Stomach smooth muscle (tissue), 2 donors: Measurements from ENCODE around the gene MRNIP.

Experiments
- H3K27ac ChIP-seq: one replicate; pipeline ENCODE4 v1.7.0; 2013; ENCODE audit warnings: mild to moderate bottlenecking, low read length, inconsistent platforms
- H3K27me3 ChIP-seq, 2 donors: one replicate each; pipeline ENCODE4 v1.7.0; 2013; ENCODE audit warnings: low read length in 2 of 2; ENCODE audit not compliant: insufficient read depth in 2 of 2, control insufficient read depth in 1 of 2
- H3K36me3 ChIP-seq, 2 donors: one replicate each; pipeline ENCODE4 v1.7.0; 2013; ENCODE audit warnings: low read length in 2 of 2; ENCODE audit not compliant: control insufficient read depth in 2 of 2, insufficient read depth in 2 of 2
- H3K4me1 ChIP-seq: one replicate; pipeline ENCODE4 v1.7.0; 2013; ENCODE audit warnings: low read length; ENCODE audit not compliant: control insufficient read depth, insufficient read depth
- H3K4me3 ChIP-seq, 2 donors: one replicate each; pipeline ENCODE4 v1.7.0; 2013; ENCODE audit warnings: low read length in 2 of 2
- H3K9ac ChIP-seq, 2 donors: one replicate each; pipeline ENCODE4 v1.7.0; 2013; ENCODE audit warnings: low read length in 2 of 2, mild to moderate bottlenecking in 1 of 2
- H3K9me3 ChIP-seq, 2 donors: one replicate each; pipeline ENCODE4 v1.7.0; 2013; ENCODE audit warnings: low read length in 2 of 2; ENCODE audit not compliant: control insufficient read depth in 2 of 2
- donor health status: healthy.
- donor health status: Pancreatic carcinoma.

MRNIP gene

DNA sequence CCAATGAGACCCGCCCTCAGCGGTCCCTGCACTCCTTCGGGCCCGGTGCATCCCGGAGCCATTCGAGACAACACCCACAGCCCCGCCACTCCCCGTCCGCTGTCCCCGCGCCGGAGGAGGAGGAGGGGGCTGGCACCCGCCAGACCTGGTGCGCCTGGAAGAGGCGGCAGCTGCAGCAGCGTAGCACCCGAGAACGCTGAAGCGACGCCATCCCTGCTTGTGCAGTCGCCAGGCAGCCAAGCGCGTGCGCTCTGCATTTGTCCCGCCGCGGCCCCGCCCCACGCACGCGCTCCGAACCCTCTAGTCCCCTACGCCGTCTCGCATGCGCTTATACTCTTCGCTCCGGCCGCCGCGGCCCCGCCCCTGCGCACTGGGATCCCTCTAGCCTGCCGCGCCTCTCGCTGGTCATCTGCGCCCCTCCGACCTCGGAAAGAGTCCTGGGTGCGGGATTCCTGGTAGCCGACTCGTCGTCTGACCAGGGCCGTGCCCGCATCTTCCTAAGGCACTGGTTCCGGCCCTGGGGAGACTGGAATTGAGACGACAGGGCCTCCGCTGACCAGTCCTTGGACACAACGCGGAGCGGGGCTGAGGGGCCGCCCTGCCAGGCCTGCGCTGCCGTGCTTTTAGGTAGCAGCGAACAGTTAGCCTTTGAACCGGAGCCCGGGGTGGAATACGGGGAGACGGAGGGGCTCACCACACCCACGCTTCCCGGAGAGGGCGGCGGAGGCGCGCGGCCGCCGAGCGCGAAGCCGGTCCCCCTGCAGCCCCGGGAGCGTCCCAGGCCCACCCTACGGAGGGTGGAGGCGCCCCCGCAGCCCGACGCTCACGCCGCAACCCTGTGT, at the start of gene MRNIP:
MRNIP (minus strand) TSS at position 232 of the 842 bp plus-strand sequence; CDS start at position 211, 21 bp downstream.
- peaks cover 12 to 15% of the 10 kb centered on the region in 2 donors for H3K36me3 ChIP-seq
- H3K4me3 ChIP-seq: peak within 1 kb of the TSS; percentile 96 to 97
- H3K9me3 ChIP-seq: peaks cover 0 to 3% of the 10 kb centered on the region in 2 donors
- H3K4me1 ChIP-seq: peaks cover 14% of the 10 kb centered on the region
- H3K9ac ChIP-seq: peak within 1 kb of the TSS; percentile 88 to 92
- H3K27ac ChIP-seq: peak within 1 kb of the TSS; percentile 84
- H3K27me3 ChIP-seq: no peaks in the 10 kb centered on the region

- H3K9ac ChIP-seq: peak within 1 kb of the TSS; percentile 71 to 73
- no peaks in the 10 kb centered on the region for H3K27me3 ChIP-seq
- peak within 1 kb of the TSS; percentile 24 for H3K27ac ChIP-seq
- H3K9me3 ChIP-seq: no peaks in the 10 kb centered on the region
- H3K4me1 ChIP-seq: peaks cover 17% of the 10 kb centered on the region
- H3K36me3 ChIP-seq: peaks cover 10 to 14% of the 10 kb centered on the region in 2 donors
- H3K4me3 ChIP-seq: peak within 1 kb of the TSS; percentile 52 to 76
Observed at GRCh38 chr5:179907556-179908324, 49.1 kb upstream of the MRNIP start, which contains the start of gene TBC1D9B. TBC1D9B (minus strand) TSS chr5:179907897; CDS start chr5:179907821, 76 bp downstream.

DNA sequence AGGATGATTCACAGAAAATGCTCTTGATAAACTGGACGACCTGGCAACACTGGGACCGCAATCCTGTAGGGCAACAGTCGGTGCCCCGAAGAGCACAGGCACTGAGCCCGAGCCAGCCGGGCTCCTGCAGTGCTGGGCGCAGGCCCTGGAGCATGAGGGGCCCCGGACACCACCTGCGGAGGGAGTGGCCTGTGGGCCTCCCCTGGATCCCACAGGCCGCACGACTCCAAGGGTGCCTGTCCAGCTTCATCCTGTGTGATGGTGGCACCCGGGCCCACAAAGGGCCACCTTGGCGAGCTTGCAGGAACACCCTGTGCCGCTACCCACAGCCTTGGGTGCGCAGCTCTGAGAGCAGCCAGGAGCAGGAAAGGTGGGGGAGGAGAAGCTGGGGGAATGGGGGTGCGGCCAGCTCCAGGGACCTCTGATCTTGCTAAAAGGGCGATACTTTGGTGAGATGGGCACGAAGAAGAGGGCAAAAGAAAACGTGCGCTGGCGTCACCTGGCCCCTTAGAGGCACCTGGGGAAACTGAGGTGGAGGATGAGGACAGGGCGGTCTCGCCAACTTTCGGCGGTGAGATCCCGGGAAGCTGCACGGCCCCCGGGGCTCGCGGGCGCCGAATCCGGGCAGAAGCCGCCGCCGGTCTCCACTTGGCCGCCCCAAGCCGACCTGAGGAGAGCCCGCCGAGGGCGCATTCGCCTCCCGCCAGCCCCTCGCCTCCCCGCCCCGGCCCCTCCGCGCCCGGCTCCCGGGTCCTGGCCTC, 48.4 kb upstream of the MRNIP start:
- H3K9ac ChIP-seq: peak overlapping the region; percentile 69 to 73
- H3K36me3 ChIP-seq: peaks cover 13 to 17% of the 10 kb centered on the region in 2 donors
- H3K4me1 ChIP-seq: peaks cover 17% of the 10 kb centered on the region
- H3K9me3 ChIP-seq: no peaks in the 10 kb centered on the region
- peak overlapping the region; percentile 52 to 76 for H3K4me3 ChIP-seq
- no peaks in the 10 kb centered on the region for H3K27me3 ChIP-seq
- no peak overlapping the region for H3K27ac ChIP-seq

GRCh38 chr5:179906294-179906794, 47.7 kb upstream of the MRNIP start:
- Histone ChIP-seq H3K27ac (no peak overlapping the region), H3K9ac (peak overlapping the region; percentile 69 to 73), H3K4me1 (peaks cover 17% of the 10 kb centered on the region)

GRCh38 chr5:179905161-179905560, 46.5 kb upstream of the MRNIP start:
- H3K36me3 ChIP-seq: peaks cover 20 to 21% of the 10 kb centered on the region in 2 donors
- no peaks in the 10 kb centered on the region for H3K9me3 ChIP-seq
- H3K4me3 ChIP-seq: no peak overlapping the region
- peaks cover 17% of the 10 kb centered on the region for H3K4me1 ChIP-seq
- no peak overlapping the region for H3K27ac ChIP-seq
- no peak overlapping the region for H3K9ac ChIP-seq
- H3K27me3 ChIP-seq: no peaks in the 10 kb centered on the region

More at GRCh38 chr5:179906294-179906794, 47.7 kb upstream of the MRNIP start:
- H3K27me3 ChIP-seq: no peaks in the 10 kb centered on the region
- no peaks in the 10 kb centered on the region for H3K9me3 ChIP-seq
- H3K36me3 ChIP-seq: peaks cover 16 to 20% of the 10 kb centered on the region in 2 donors
- peak overlapping the region; percentile 52 to 76 for H3K4me3 ChIP-seq

DNA sequence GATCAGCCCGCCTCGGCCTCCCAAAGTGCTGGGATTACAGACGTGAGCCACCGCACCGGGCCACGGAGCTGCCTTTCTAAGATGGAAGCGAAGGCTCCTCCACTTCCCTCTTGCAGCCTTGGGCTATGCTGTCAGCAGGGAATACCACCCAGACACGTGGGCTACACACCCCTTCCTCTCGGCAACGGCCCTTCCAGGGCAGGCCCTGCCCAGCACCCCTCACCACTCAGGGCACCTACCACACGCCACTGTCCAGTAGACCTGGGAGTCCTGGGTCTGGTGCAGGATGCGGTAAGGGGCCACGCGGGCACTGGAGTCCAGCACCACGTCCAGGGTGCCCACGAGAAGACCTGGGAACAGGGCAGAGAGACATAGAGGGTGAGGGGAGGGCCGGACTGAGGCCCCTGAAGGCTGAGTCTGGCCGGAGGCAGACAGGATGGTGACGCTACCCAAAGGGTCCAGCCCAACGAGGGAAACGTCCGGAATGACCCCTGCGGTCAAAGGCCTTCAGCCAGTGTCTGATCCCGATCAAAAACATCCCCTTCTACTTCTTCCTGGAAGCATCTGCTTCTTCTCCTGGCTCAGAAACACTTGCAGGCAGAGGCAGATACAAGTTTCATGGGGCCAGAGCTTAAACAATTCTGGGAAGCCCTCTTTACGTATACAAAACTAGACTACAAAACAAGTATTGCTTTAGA, 46.0 kb upstream of the MRNIP start:
- Histone ChIP-seq H3K27me3 (no peaks in the 10 kb centered on the region), H3K27ac (no peak overlapping the region), H3K4me3 (no peak overlapping the region), H3K9ac (no peak overlapping the region), H3K9me3 (no peaks in the 10 kb centered on the region), H3K4me1 (peaks cover 17% of the 10 kb centered on the region), H3K36me3 (peaks cover 20 to 22% of the 10 kb centered on the region in 2 donors)

DNA sequence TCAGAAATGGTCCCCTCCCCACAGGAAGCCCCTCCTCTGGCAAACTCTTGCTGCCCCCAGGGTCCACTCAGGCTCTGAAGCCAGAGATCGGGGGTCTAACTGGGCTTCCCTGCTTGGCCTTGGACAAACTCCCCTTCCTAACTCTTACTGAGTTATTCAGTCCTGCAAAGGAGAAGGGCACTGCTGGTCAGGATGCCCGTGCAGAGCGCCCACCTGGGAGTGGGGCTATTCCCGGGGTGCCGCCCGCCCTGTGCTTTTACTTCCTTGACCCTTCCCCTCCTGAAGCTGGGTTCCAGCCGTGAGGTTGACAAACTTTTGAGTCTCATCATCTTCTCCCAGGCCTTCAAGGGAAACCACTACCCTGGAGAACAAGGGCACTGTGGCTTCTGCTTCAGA, 44.1 kb upstream of the MRNIP start:
- peaks cover 8% of the 10 kb centered on the region for H3K4me1 ChIP-seq
- no peaks in the 10 kb centered on the region for H3K9me3 ChIP-seq
- H3K4me3 ChIP-seq: no peak overlapping the region
- no peak overlapping the region for H3K27ac ChIP-seq
- peaks cover 33% of the 10 kb centered on the region in 2 donors for H3K36me3 ChIP-seq
- H3K9ac ChIP-seq: no peak overlapping the region
- H3K27me3 ChIP-seq: no peaks in the 10 kb centered on the region

GRCh38 chr5:179901915-179902762, 43.5 kb upstream of the MRNIP start:
- Histone ChIP-seq H3K27ac (no peak overlapping the region), H3K36me3 (peaks cover 39% of the 10 kb centered on the region in 2 donors), H3K4me1 (peaks cover 7% of the 10 kb centered on the region)

DNA sequence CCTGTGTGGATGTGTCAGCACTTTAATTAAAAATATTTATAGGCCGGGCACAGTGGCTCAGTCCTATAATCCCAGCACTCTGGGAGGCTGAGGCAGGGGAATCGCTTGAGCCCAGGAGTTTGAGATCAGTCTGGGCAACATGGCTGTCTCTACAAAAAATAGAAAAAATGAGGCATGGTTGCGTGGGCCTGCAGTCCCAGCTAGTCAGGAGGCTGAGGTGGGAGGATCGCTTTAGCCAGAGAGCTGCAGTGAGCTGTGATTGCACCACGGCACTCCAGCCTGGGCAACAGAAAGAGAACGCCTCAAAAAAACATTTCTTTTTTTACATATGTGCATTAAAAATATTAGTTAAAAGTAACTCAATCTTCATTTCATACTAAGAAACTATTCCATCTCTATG, 42.8 kb upstream of the MRNIP start:
- Histone ChIP-seq H3K9me3 (no peaks in the 10 kb centered on the region), H3K27me3 (no peaks in the 10 kb centered on the region), H3K9ac (no peak overlapping the region), H3K4me3 (no peak overlapping the region), H3K36me3 (peaks cover 39% of the 10 kb centered on the region in 2 donors), H3K4me1 (no peaks in the 10 kb centered on the region), H3K27ac (no peak overlapping the region)

More at GRCh38 chr5:179901915-179902762, 43.5 kb upstream of the MRNIP start:
- Histone ChIP-seq H3K4me3 (no peak overlapping the region), H3K9me3 (no peaks in the 10 kb centered on the region), H3K9ac (no peak overlapping the region), H3K27me3 (no peaks in the 10 kb centered on the region)
